Mucosa of stomach (tissue), 1 donor: ENCODE measurements around the gene ANKRD34A.
"Not testable (repeated sequence)": the region's sequence is repeated elsewhere in the genome, so short reads cannot be mapped to it uniquely, and the experiment has no call there.

Experiments used
- H3K27me3 ChIP-seq: one replicate; pipeline ENCODE4 v1.7.0; 2013; ENCODE audit warnings: mild to moderate bottlenecking, low read length; ENCODE audit not compliant: control insufficient read depth, insufficient read depth
- H3K36me3 ChIP-seq: one replicate; pipeline ENCODE4 v1.7.0; 2013; ENCODE audit warnings: low read length; ENCODE audit not compliant: control insufficient read depth, insufficient read depth
- H3K4me1 ChIP-seq: one replicate; pipeline ENCODE4 v1.7.0; 2013; ENCODE audit warnings: mild to moderate bottlenecking, low read length; ENCODE audit not compliant: control insufficient read depth, insufficient read depth
- H3K4me3 ChIP-seq: one replicate; pipeline ENCODE4 v1.7.0; 2013; ENCODE audit warnings: low read length
- H3K9ac ChIP-seq: one replicate; pipeline ENCODE4 v1.7.0; 2013; ENCODE audit warnings: mild to moderate bottlenecking, low read length, moderate library complexity
- H3K9me3 ChIP-seq: one replicate; pipeline ENCODE4 v1.7.0; 2013; ENCODE audit warnings: mild to moderate bottlenecking, low read length, moderate library complexity; ENCODE audit not compliant: control insufficient read depth
- donor health status: Pancreatic carcinoma.

The ANKRD34A gene

GRCh38 chr1:145946477-145946986 lies 17.8 kb downstream of the ANKRD34A start:
- H3K36me3 ChIP-seq: no peaks in the 10 kb centered on the region
- H3K4me3 ChIP-seq: no peak overlapping the region
- no peaks in the 10 kb centered on the region for H3K9me3 ChIP-seq
- no peaks in the 10 kb centered on the region for H3K4me1 ChIP-seq
- no peak overlapping the region for H3K9ac ChIP-seq
- no peaks in the 10 kb centered on the region for H3K27me3 ChIP-seq

GRCh38 chr1:145944532-145944931 lies 19.8 kb downstream of the ANKRD34A start:
- no peaks in the 10 kb centered on the region for H3K27me3 ChIP-seq
- H3K36me3 ChIP-seq: no peaks in the 10 kb centered on the region
- H3K9ac ChIP-seq: no peak overlapping the region
- no peak overlapping the region for H3K4me3 ChIP-seq
- H3K4me1 ChIP-seq: no peaks in the 10 kb centered on the region
- H3K9me3 ChIP-seq: no peaks in the 10 kb centered on the region

- H3K4me3 ChIP-seq: no peak overlapping the region
- no peaks in the 10 kb centered on the region for H3K9me3 ChIP-seq
- H3K36me3 ChIP-seq: no peaks in the 10 kb centered on the region
- no peaks in the 10 kb centered on the region for H3K4me1 ChIP-seq
- no peak overlapping the region for H3K9ac ChIP-seq
- no peaks in the 10 kb centered on the region for H3K27me3 ChIP-seq
Observed at GRCh38 chr1:145942871-145943270, 21.5 kb downstream of the ANKRD34A start.

- H3K36me3 ChIP-seq: no peaks in the 10 kb centered on the region
- no peaks in the 10 kb centered on the region for H3K9me3 ChIP-seq
- H3K4me1 ChIP-seq: no peaks in the 10 kb centered on the region
- H3K9ac ChIP-seq: no peak overlapping the region
- no peak overlapping the region for H3K4me3 ChIP-seq
- H3K27me3 ChIP-seq: no peaks in the 10 kb centered on the region
Observed at GRCh38 chr1:145942405-145942804, 22.0 kb downstream of the ANKRD34A start.

- no peak overlapping the region for H3K9ac ChIP-seq
- H3K27me3 ChIP-seq: no peaks in the 10 kb centered on the region
- peaks cover 19% of the 10 kb centered on the region for H3K4me1 ChIP-seq
- H3K36me3 ChIP-seq: no peaks in the 10 kb centered on the region
- H3K9me3 ChIP-seq: no peaks in the 10 kb centered on the region
- H3K4me3 ChIP-seq: no peak overlapping the region
Observed at GRCh38 chr1:145937436-145937835, 26.9 kb downstream of the ANKRD34A start.

- Histone ChIP-seq H3K27me3 (no peaks in the 10 kb centered on the region), H3K9me3 (no peaks in the 10 kb centered on the region), H3K36me3 (no peaks in the 10 kb centered on the region), H3K4me3 (no peak overlapping the region), H3K4me1 (peaks cover 25% of the 10 kb centered on the region), H3K9ac (no peak overlapping the region)
Observed at GRCh38 chr1:145936247-145936646, 28.1 kb downstream of the ANKRD34A start.

GRCh38 chr1:145935708-145936107 lies 28.7 kb downstream of the ANKRD34A start:
- no peak overlapping the region for H3K4me3 ChIP-seq
- H3K36me3 ChIP-seq: no peaks in the 10 kb centered on the region
- no peak overlapping the region for H3K9ac ChIP-seq
- H3K9me3 ChIP-seq: no peaks in the 10 kb centered on the region
- no peaks in the 10 kb centered on the region for H3K27me3 ChIP-seq
- H3K4me1 ChIP-seq: peaks cover 25% of the 10 kb centered on the region

- Histone ChIP-seq H3K4me1 (peaks cover 25% of the 10 kb centered on the region), H3K9ac (peak overlapping the region; percentile 23), H3K4me3 (peak overlapping the region; percentile 19)
- H3K9me3 ChIP-seq, H3K36me3 ChIP-seq, H3K27me3 ChIP-seq: not testable (repeated sequence)
Observed at GRCh38 chr1:145932522-145933009, 31.8 kb downstream of the ANKRD34A start.

GRCh38 chr1:145927916-145928643 lies 36.3 kb downstream of the ANKRD34A start:
- H3K4me3 ChIP-seq: peak overlapping the region; percentile 92
- no peaks in the 10 kb centered on the region for H3K36me3 ChIP-seq
- no peaks in the 10 kb centered on the region for H3K27me3 ChIP-seq
- H3K9ac ChIP-seq: peak overlapping the region; percentile 100
- H3K4me1 ChIP-seq: peaks cover 15% of the 10 kb centered on the region
- no peaks in the 10 kb centered on the region for H3K9me3 ChIP-seq

GRCh38 chr1:145927063-145927886 lies 37.1 kb downstream of the ANKRD34A start, which contains the start of gene RBM8A:
Gene RBM8A (minus strand): TSS chr1:145927484. CDS start chr1:145927426, 58 bp downstream.
- Histone ChIP-seq H3K4me1 (peaks cover 15% of the 10 kb centered on the region), H3K9ac (peak within 1 kb of the TSS; percentile 100), H3K9me3 (no peaks in the 10 kb centered on the region), H3K4me3 (peak within 1 kb of the TSS; percentile 92), H3K27me3 (no peaks in the 10 kb centered on the region), H3K36me3 (no peaks in the 10 kb centered on the region)

GRCh38 chr1:145926686-145927062 lies 37.7 kb downstream of the ANKRD34A start:
- Histone ChIP-seq H3K4me1 (peaks cover 9% of the 10 kb centered on the region), H3K27me3 (no peaks in the 10 kb centered on the region), H3K9ac (peak overlapping the region; percentile 100)

GRCh38 chr1:145922266-145922665 lies 42.1 kb downstream of the ANKRD34A start:
- Histone ChIP-seq H3K27me3 (no peaks in the 10 kb centered on the region), H3K9me3 (no peaks in the 10 kb centered on the region), H3K9ac (no peak overlapping the region), H3K4me1 (peaks cover 17% of the 10 kb centered on the region), H3K36me3 (no peaks in the 10 kb centered on the region), H3K4me3 (no peak overlapping the region)

More at GRCh38 chr1:145926686-145927062, 37.7 kb downstream of the ANKRD34A start:
- Histone ChIP-seq H3K36me3 (no peaks in the 10 kb centered on the region), H3K9me3 (no peaks in the 10 kb centered on the region), H3K4me3 (peak overlapping the region; percentile 92)
